Astrocyte (in vitro differentiated cells and primary cell): Measurements from ENCODE around the gene ITPKA. TPM values are rescaled to one million over a fixed set of nuclear protein-coding genes. Genes with fewer than 3 reads are reported as not detected.
A peak's percentile ranks its signal among the peaks of the same experiment; 100 is the strongest.

Source experiments
- DNase-seq: peaks from one replicate; pipeline ENCODE4 v3.0.0-alpha.2; 2010; ENCODE audit warnings: low read depth
- FAIRE-seq: peaks from 2 replicates; lab custom pipeline; 2011; peaks lifted over from hg19 to GRCh38; lab: Jason Lieb, UNC
- H2AFZ ChIP-seq: 2 replicates; pipeline ENCODE4 v1.6.0; 2012; ENCODE audit warnings: low read depth, low read length, inconsistent platforms
- H3K27ac ChIP-seq: 2 replicates; pipeline ENCODE4 v1.5.1; 2011; ENCODE audit warnings: low read depth, low read length, inconsistent platforms
- H3K27me3 ChIP-seq: 2 replicates; pipeline ENCODE4 v1.6.0; 2011; ENCODE audit warnings: low read length, inconsistent platforms; ENCODE audit not compliant: insufficient read depth
- H3K36me3 ChIP-seq: 2 replicates; pipeline ENCODE4 v1.5.1; 2011; ENCODE audit warnings: low read length, inconsistent platforms; ENCODE audit not compliant: insufficient read depth
- H3K4me1 ChIP-seq: 2 replicates; pipeline ENCODE4 v1.5.1; 2011; ENCODE audit warnings: low read length, inconsistent platforms; ENCODE audit not compliant: insufficient read depth
- H3K4me2 ChIP-seq: 2 replicates; pipeline ENCODE4 v1.6.0; 2012; ENCODE audit warnings: low read length, inconsistent platforms
- H3K4me3 ChIP-seq: 2 replicates; pipeline ENCODE4 v1.5.1; 2011; ENCODE audit warnings: low read depth, mild to moderate bottlenecking, low read length, inconsistent platforms; ENCODE audit not compliant: insufficient read depth
- H3K79me2 ChIP-seq: 2 replicates; pipeline ENCODE4 v1.6.0; 2012; ENCODE audit warnings: mild to moderate bottlenecking, low read length, inconsistent platforms; ENCODE audit not compliant: insufficient read depth
- H3K9ac ChIP-seq: 2 replicates; pipeline ENCODE4 v1.6.0; 2012; ENCODE audit warnings: mild to moderate bottlenecking, low read length, inconsistent platforms
- H3K9me3 ChIP-seq: 2 replicates; pipeline ENCODE4 v1.5.1; 2012; ENCODE audit warnings: low read depth, mild to moderate bottlenecking, low read length, inconsistent platforms; ENCODE audit not compliant: insufficient read depth
- H4K20me1 ChIP-seq: 2 replicates; pipeline ENCODE4 v1.6.0; 2012; ENCODE audit warnings: low read length, inconsistent platforms; ENCODE audit not compliant: insufficient read depth
- H3K27ac Mint-ChIP-seq: one replicate; pipeline ENCODE4 v1.8.0; 2021; ENCODE audit warnings: mild to moderate bottlenecking, mixed read lengths; ENCODE audit not compliant: unreplicated experiment
- H3K27me3 Mint-ChIP-seq: one replicate; pipeline ENCODE4 v1.8.0; 2021; ENCODE audit warnings: low read depth, mixed read lengths; ENCODE audit not compliant: unreplicated experiment
- H3K36me3 Mint-ChIP-seq: one replicate; pipeline ENCODE4 v1.8.0; 2021; ENCODE audit warnings: low read depth, mixed read lengths; ENCODE audit not compliant: unreplicated experiment
- H3K4me1 Mint-ChIP-seq: one replicate; pipeline ENCODE4 v1.8.0; 2021; ENCODE audit warnings: low read depth, mixed read lengths; ENCODE audit not compliant: unreplicated experiment
- H3K4me3 Mint-ChIP-seq: one replicate; pipeline ENCODE4 v1.8.0; 2021; ENCODE audit warnings: mild to moderate bottlenecking, moderate library complexity, mixed read lengths; ENCODE audit not compliant: unreplicated experiment
- H3K9me3 Mint-ChIP-seq: one replicate; pipeline ENCODE4 v1.8.0; 2021; ENCODE audit warnings: mild to moderate bottlenecking, mixed read lengths; ENCODE audit not compliant: unreplicated experiment
- CTCF ChIP-seq: IDR thresholded peaks from 2 replicates; pipeline ENCODE4 v1.5.1; 2011; ENCODE audit warnings: low read depth, mild to moderate bottlenecking, inconsistent platforms, low read length, moderate library complexity; ENCODE audit not compliant: insufficient read depth
- EZH2 ChIP-seq: IDR thresholded peaks from 2 replicates; pipeline ENCODE4 v1.6.1; 2012; ENCODE audit warnings: mild to moderate bottlenecking, low read length, inconsistent platforms; ENCODE audit not compliant: insufficient read depth
- total RNA-seq: library from RNA; stranded (reverse); gene quantifications from 2 replicates; pipeline ENCODE4 v1.2.1, GENCODE V29; 2021

Gene ITPKA
- total RNA-seq, 1 donor from 2014 or later, result 1.2 TPM

GRCh38 chr15:41511331-41511898, 17.7 kb downstream of the ITPKA start:
- no peak for TF ChIP-seq CTCF
- TF ChIP-seq EZH2, result peak; percentile 93
- no peak overlapping the region for H3K27ac Mint-ChIP-seq
- Histone ChIP-seq H4K20me1 (no peaks in the 10 kb centered on the region), H3K27me3 (peaks cover 35% of the 10 kb centered on the region), H2AFZ (no peak overlapping the region), H3K9me3 (no peaks in the 10 kb centered on the region), H3K27ac (no peak overlapping the region), H3K4me3 (no peak overlapping the region), H3K4me1 (peaks cover 14% of the 10 kb centered on the region), H3K4me2 (no peak overlapping the region), H3K9ac (no peak overlapping the region), H3K36me3 (no peaks in the 10 kb centered on the region), H3K79me2 (no peaks in the 10 kb centered on the region)
- H3K4me3 Mint-ChIP-seq, result no peak overlapping the region
- H3K27me3 Mint-ChIP-seq, result peaks cover 71% of the 10 kb centered on the region
- DNase-seq (no peak), FAIRE-seq (no peak)
- peaks cover 12% of the 10 kb centered on the region for H3K36me3 Mint-ChIP-seq
- H3K9me3 Mint-ChIP-seq, result peaks cover 2% of the 10 kb centered on the region
- H3K4me1 Mint-ChIP-seq, result no peaks in the 10 kb centered on the region

GRCh38 chr15:41511899-41512369, 18.3 kb downstream of the ITPKA start:
- H3K27ac Mint-ChIP-seq, result no peak overlapping the region
- no peak for FAIRE-seq
- DNase-seq, result no peak
- H3K27me3 Mint-ChIP-seq, result peaks cover 66% of the 10 kb centered on the region
- peaks cover 14% of the 10 kb centered on the region for H3K36me3 Mint-ChIP-seq
- Histone ChIP-seq H3K27me3 (peaks cover 35% of the 10 kb centered on the region), H3K9me3 (no peaks in the 10 kb centered on the region), H4K20me1 (no peaks in the 10 kb centered on the region), H3K79me2 (no peaks in the 10 kb centered on the region), H3K27ac (no peak overlapping the region), H3K4me3 (no peak overlapping the region), H3K4me2 (peak overlapping the region; percentile 73), H3K9ac (no peak overlapping the region), H3K4me1 (peaks cover 14% of the 10 kb centered on the region), H2AFZ (no peak overlapping the region), H3K36me3 (no peaks in the 10 kb centered on the region)
- H3K4me3 Mint-ChIP-seq, result no peak overlapping the region
- H3K4me1 Mint-ChIP-seq, result no peaks in the 10 kb centered on the region
- peaks cover 2% of the 10 kb centered on the region for H3K9me3 Mint-ChIP-seq
- peak; percentile 52 for TF ChIP-seq EZH2
- TF ChIP-seq CTCF, result no peak

- DNase-seq (no peak), FAIRE-seq (no peak)
- Histone ChIP-seq H3K4me1 (peaks cover 14% of the 10 kb centered on the region), H4K20me1 (no peaks in the 10 kb centered on the region), H3K79me2 (no peaks in the 10 kb centered on the region), H3K4me2 (peak overlapping the region; percentile 73), H3K9ac (no peak overlapping the region), H3K9me3 (no peaks in the 10 kb centered on the region), H2AFZ (no peak overlapping the region), H3K36me3 (no peaks in the 10 kb centered on the region), H3K27ac (no peak overlapping the region), H3K27me3 (peaks cover 35% of the 10 kb centered on the region), H3K4me3 (no peak overlapping the region)
- H3K27ac Mint-ChIP-seq, result peak overlapping the region; percentile 81
- TF ChIP-seq EZH2, result peak; percentile 53
- TF ChIP-seq CTCF, result no peak
- no peaks in the 10 kb centered on the region for H3K4me1 Mint-ChIP-seq
- H3K9me3 Mint-ChIP-seq, result peaks cover 2% of the 10 kb centered on the region
- peaks cover 14% of the 10 kb centered on the region for H3K36me3 Mint-ChIP-seq
- peaks cover 60% of the 10 kb centered on the region for H3K27me3 Mint-ChIP-seq
- no peak overlapping the region for H3K4me3 Mint-ChIP-seq
These were observed 18.9 kb downstream of the ITPKA start for GRCh38 chr15:41512512-41512939.
